ENCODE measurements around the gene SSBP2.
"Not testable (repeated sequence)": the region's sequence is repeated elsewhere in the genome, so short reads cannot be mapped to it uniquely, and the experiment has no call there.

The SSBP2 gene

GRCh38 chr5:81728301-81728700 lies 22.6 kb downstream of the SSBP2 start:
- Histone ChIP-seq H3K27me3 (ENCODE audit: insufficient read depth, low read length) (no peaks in the 10 kb centered on the region), H3K4me3 (ENCODE audit: low read length) (no peak overlapping the region), H3K27ac (ENCODE audit: low read length) (no peak overlapping the region), H3K9me3 (ENCODE audit: insufficient read depth, low read depth, low read length) (no peaks in the 10 kb centered on the region), H3K36me3 (ENCODE audit: insufficient read depth, low read depth, low read length) (no peaks in the 10 kb centered on the region), H3K9ac (ENCODE audit: low read depth, low read length) (no peak overlapping the region), H3K4me1 (ENCODE audit: insufficient read depth, low read length) (peaks cover 5% of the 10 kb centered on the region)

GRCh38 chr5:81726297-81726696 lies 24.6 kb downstream of the SSBP2 start:
- no peaks in the 10 kb centered on the region for H3K27me3 ChIP-seq (ENCODE audit: insufficient read depth, low read length)
- no peaks in the 10 kb centered on the region for H3K9me3 ChIP-seq (ENCODE audit: insufficient read depth, low read depth, low read length)
- no peak overlapping the region for H3K4me3 ChIP-seq (ENCODE audit: low read length)
- no peak overlapping the region for H3K9ac ChIP-seq (ENCODE audit: low read depth, low read length)
- H3K4me1 ChIP-seq (ENCODE audit: insufficient read depth, low read length): peaks cover 20% of the 10 kb centered on the region
- no peak overlapping the region for H3K27ac ChIP-seq (ENCODE audit: low read length)
- no peaks in the 10 kb centered on the region for H3K36me3 ChIP-seq (ENCODE audit: insufficient read depth, low read depth, low read length)

GRCh38 chr5:81724571-81724970 lies 26.3 kb downstream of the SSBP2 start:
- H3K27ac ChIP-seq (ENCODE audit: low read length): no peak overlapping the region
- no peak overlapping the region for H3K9ac ChIP-seq (ENCODE audit: low read depth, low read length)
- H3K4me1 ChIP-seq (ENCODE audit: insufficient read depth, low read length): peaks cover 20% of the 10 kb centered on the region
- H3K27me3 ChIP-seq (ENCODE audit: insufficient read depth, low read length): no peaks in the 10 kb centered on the region
- no peak overlapping the region for H3K4me3 ChIP-seq (ENCODE audit: low read length)
- H3K9me3 ChIP-seq (ENCODE audit: insufficient read depth, low read depth, low read length): no peaks in the 10 kb centered on the region
- no peaks in the 10 kb centered on the region for H3K36me3 ChIP-seq (ENCODE audit: insufficient read depth, low read depth, low read length)

- Histone ChIP-seq H3K27ac (ENCODE audit: low read length) (no peak overlapping the region), H3K9ac (ENCODE audit: low read depth, low read length) (no peak overlapping the region), H3K4me1 (ENCODE audit: insufficient read depth, low read length) (peaks cover 20% of the 10 kb centered on the region), H3K9me3 (ENCODE audit: insufficient read depth, low read depth, low read length) (no peaks in the 10 kb centered on the region), H3K27me3 (ENCODE audit: insufficient read depth, low read length) (no peaks in the 10 kb centered on the region), H3K36me3 (ENCODE audit: insufficient read depth, low read depth, low read length) (no peaks in the 10 kb centered on the region), H3K4me3 (ENCODE audit: low read length) (no peak overlapping the region)
These were observed 26.8 kb downstream of the SSBP2 start for GRCh38 chr5:81724108-81724507.

- Histone ChIP-seq H3K4me1 (ENCODE audit: insufficient read depth, low read length) (peaks cover 20% of the 10 kb centered on the region), H3K27ac (ENCODE audit: low read length) (no peak overlapping the region), H3K36me3 (ENCODE audit: insufficient read depth, low read depth, low read length) (no peaks in the 10 kb centered on the region)
These were observed 29.8 kb downstream of the SSBP2 start for GRCh38 chr5:81721049-81721448.

GRCh38 chr5:81719743-81720345 lies 31.1 kb downstream of the SSBP2 start:
- no peaks in the 10 kb centered on the region for H3K9me3 ChIP-seq (ENCODE audit: insufficient read depth, low read depth, low read length)
- no peak overlapping the region for H3K4me3 ChIP-seq (ENCODE audit: low read length)
- H3K27ac ChIP-seq (ENCODE audit: low read length): no peak overlapping the region
- H3K27me3 ChIP-seq (ENCODE audit: insufficient read depth, low read length): no peaks in the 10 kb centered on the region
- H3K36me3 ChIP-seq (ENCODE audit: insufficient read depth, low read depth, low read length): no peaks in the 10 kb centered on the region
- no peak overlapping the region for H3K9ac ChIP-seq (ENCODE audit: low read depth, low read length)
- peaks cover 20% of the 10 kb centered on the region for H3K4me1 ChIP-seq (ENCODE audit: insufficient read depth, low read length)

More at GRCh38 chr5:81721049-81721448, 29.8 kb downstream of the SSBP2 start:
- no peak overlapping the region for H3K4me3 ChIP-seq (ENCODE audit: low read length)
- no peak overlapping the region for H3K9ac ChIP-seq (ENCODE audit: low read depth, low read length)
- no peaks in the 10 kb centered on the region for H3K9me3 ChIP-seq (ENCODE audit: insufficient read depth, low read depth, low read length)
- H3K27me3 ChIP-seq (ENCODE audit: insufficient read depth, low read length): no peaks in the 10 kb centered on the region

- Histone ChIP-seq H3K27me3 (ENCODE audit: insufficient read depth, low read length) (no peaks in the 10 kb centered on the region), H3K36me3 (ENCODE audit: insufficient read depth, low read depth, low read length) (no peaks in the 10 kb centered on the region), H3K4me3 (ENCODE audit: low read length) (no peak overlapping the region), H3K4me1 (ENCODE audit: insufficient read depth, low read length) (peaks cover 15% of the 10 kb centered on the region), H3K9me3 (ENCODE audit: insufficient read depth, low read depth, low read length) (no peaks in the 10 kb centered on the region), H3K27ac (ENCODE audit: low read length) (no peak overlapping the region), H3K9ac (ENCODE audit: low read depth, low read length) (no peak overlapping the region)
These were observed 32.6 kb downstream of the SSBP2 start for GRCh38 chr5:81718300-81718699.

- Histone ChIP-seq H3K27ac (ENCODE audit: low read length) (no peak overlapping the region), H3K4me3 (ENCODE audit: low read length) (no peak overlapping the region), H3K27me3 (ENCODE audit: insufficient read depth, low read length) (no peaks in the 10 kb centered on the region), H3K9me3 (ENCODE audit: insufficient read depth, low read depth, low read length) (no peaks in the 10 kb centered on the region), H3K4me1 (ENCODE audit: insufficient read depth, low read length) (peaks cover 11% of the 10 kb centered on the region; the same call in 1 of the 2 replicates), H3K9ac (ENCODE audit: low read depth, low read length) (no peak overlapping the region), H3K36me3 (ENCODE audit: insufficient read depth, low read depth, low read length) (no peaks in the 10 kb centered on the region)
These were observed 33.0 kb downstream of the SSBP2 start for GRCh38 chr5:81717860-81718259.

GRCh38 chr5:81717226-81717625 lies 33.7 kb downstream of the SSBP2 start:
- H3K27ac ChIP-seq (ENCODE audit: low read length): no peak overlapping the region
- H3K36me3 ChIP-seq (ENCODE audit: insufficient read depth, low read depth, low read length): no peaks in the 10 kb centered on the region
- H3K4me1 ChIP-seq (ENCODE audit: insufficient read depth, low read length): peaks cover 4% of the 10 kb centered on the region; the same call in 1 of the 2 replicates
- H3K4me3 ChIP-seq (ENCODE audit: low read length): no peak overlapping the region
- no peaks in the 10 kb centered on the region for H3K27me3 ChIP-seq (ENCODE audit: insufficient read depth, low read length)
- no peaks in the 10 kb centered on the region for H3K9me3 ChIP-seq (ENCODE audit: insufficient read depth, low read depth, low read length)
- H3K9ac ChIP-seq (ENCODE audit: low read depth, low read length): no peak overlapping the region

- not testable (repeated sequence) for H3K9me3 ChIP-seq (ENCODE audit: insufficient read depth, low read depth, low read length); H3K36me3 ChIP-seq (ENCODE audit: insufficient read depth, low read depth, low read length); H3K27ac ChIP-seq (ENCODE audit: low read length); H3K27me3 ChIP-seq (ENCODE audit: insufficient read depth, low read length); H3K9ac ChIP-seq (ENCODE audit: low read depth, low read length); H3K4me3 ChIP-seq (ENCODE audit: low read length); H3K4me1 ChIP-seq (ENCODE audit: insufficient read depth, low read length)
These were observed 36.8 kb downstream of the SSBP2 start for GRCh38 chr5:81714076-81714475.

GRCh38 chr5:81708889-81709288 lies 42.0 kb downstream of the SSBP2 start:
- H3K4me3 ChIP-seq (ENCODE audit: low read length): no peak overlapping the region
- H3K36me3 ChIP-seq (ENCODE audit: insufficient read depth, low read depth, low read length): no peaks in the 10 kb centered on the region
- no peak overlapping the region for H3K27ac ChIP-seq (ENCODE audit: low read length)
- H3K9me3 ChIP-seq (ENCODE audit: insufficient read depth, low read depth, low read length): no peaks in the 10 kb centered on the region
- H3K27me3 ChIP-seq (ENCODE audit: insufficient read depth, low read length): no peaks in the 10 kb centered on the region
- peaks cover 10% of the 10 kb centered on the region; the same call in 1 of the 2 replicates for H3K4me1 ChIP-seq (ENCODE audit: insufficient read depth, low read length)
- H3K9ac ChIP-seq (ENCODE audit: low read depth, low read length): no peak overlapping the region

- no peak overlapping the region for H3K27ac ChIP-seq (ENCODE audit: low read length)
- no peaks in the 10 kb centered on the region for H3K36me3 ChIP-seq (ENCODE audit: insufficient read depth, low read depth, low read length)
- no peaks in the 10 kb centered on the region for H3K27me3 ChIP-seq (ENCODE audit: insufficient read depth, low read length)
- H3K4me1 ChIP-seq (ENCODE audit: insufficient read depth, low read length): peaks cover 4% of the 10 kb centered on the region; the same call in 1 of the 2 replicates
- 0 out of 2 replicates have a peak, but pooled peaks cover 10% of the 10 kb centered on the region for H3K9me3 ChIP-seq (ENCODE audit: insufficient read depth, low read depth, low read length)
- no peak overlapping the region for H3K9ac ChIP-seq (ENCODE audit: low read depth, low read length)
- H3K4me3 ChIP-seq (ENCODE audit: low read length): no peak overlapping the region
These were observed 47.1 kb downstream of the SSBP2 start for GRCh38 chr5:81703840-81704239.
